Stimulated activated memory B cell treated with anti-CD40 and anti-IgM and Interleukin-4, amounts not matched to agents 10 μg/mL and 1 μg/mL and 100 μg/mL, for 72 hours (primary cell): ENCODE data around the gene HOATZ.

Experiments
- ATAC-seq: fragments of 150-1000 bp; cut with Tn5 transposase; 2 replicates; pipeline ENCODE4 v1.10.0; 2021
- H3K27ac Mint-ChIP-seq: one replicate; pipeline ENCODE4 v1.8.0; 2022; ENCODE audit warnings: mild to moderate bottlenecking, mixed read lengths
- H3K27me3 Mint-ChIP-seq: one replicate; pipeline ENCODE4 v1.8.0; 2022; ENCODE audit warnings: mixed read lengths
- H3K36me3 Mint-ChIP-seq: one replicate; pipeline ENCODE4 v1.8.0; 2022; ENCODE audit warnings: mixed read lengths
- H3K4me1 Mint-ChIP-seq: one replicate; pipeline ENCODE4 v1.8.0; 2022; ENCODE audit warnings: mixed read lengths
- H3K4me3 Mint-ChIP-seq: one replicate; pipeline ENCODE4 v1.8.0; 2022; ENCODE audit warnings: mild to moderate bottlenecking, moderate library complexity, mixed read lengths
- H3K9me3 Mint-ChIP-seq: one replicate; pipeline ENCODE4 v1.8.0; 2022; ENCODE audit warnings: mixed read lengths

HOATZ gene

GRCh38 chr11:111510311-111510710 is 4.3 kb upstream of the HOATZ start:
- Mint-ChIP-seq H3K27me3 (peaks cover 55% of the 10 kb centered on the region), H3K9me3 (peaks cover 3% of the 10 kb centered on the region), H3K36me3 (no peaks in the 10 kb centered on the region), H3K4me3 (no peak overlapping the region), H3K27ac (no peak overlapping the region), H3K4me1 (peaks cover 9% of the 10 kb centered on the region)
- ATAC-seq: no peak

GRCh38 chr11:111512296-111513239 is 2.0 kb upstream of the HOATZ start, which contains the start of gene BTG4:
BTG4 (minus strand) TSS chr11:111512386; CDS start chr11:111498776, 13,610 bp downstream.
- Mint-ChIP-seq H3K36me3 (no peaks in the 10 kb centered on the region), H3K4me3 (peak within 1 kb of the TSS; percentile 67), H3K9me3 (peaks cover 3% of the 10 kb centered on the region), H3K4me1 (peaks cover 9% of the 10 kb centered on the region), H3K27me3 (peaks cover 48% of the 10 kb centered on the region), H3K27ac (no peak within 1 kb of the TSS)
- ATAC-seq: peak; percentile 47

- H3K36me3 Mint-ChIP-seq: no peaks in the 10 kb centered on the region
- no peak overlapping the region for H3K4me3 Mint-ChIP-seq
- ATAC-seq: no peak
- H3K27me3 Mint-ChIP-seq: peaks cover 41% of the 10 kb centered on the region
- peaks cover 9% of the 10 kb centered on the region for H3K4me1 Mint-ChIP-seq
- no peak overlapping the region for H3K27ac Mint-ChIP-seq
- no peaks in the 10 kb centered on the region for H3K9me3 Mint-ChIP-seq
Observed at GRCh38 chr11:111513240-111513605, 1.4 kb upstream of the HOATZ start.

GRCh38 chr11:111515591-111515990 is 1.0 kb downstream of the HOATZ start:
- H3K27ac Mint-ChIP-seq: no peak overlapping the region
- peaks cover 28% of the 10 kb centered on the region for H3K27me3 Mint-ChIP-seq
- H3K36me3 Mint-ChIP-seq: no peaks in the 10 kb centered on the region
- ATAC-seq: no peak
- no peak overlapping the region for H3K4me3 Mint-ChIP-seq
- H3K4me1 Mint-ChIP-seq: peaks cover 9% of the 10 kb centered on the region
- H3K9me3 Mint-ChIP-seq: no peaks in the 10 kb centered on the region

GRCh38 chr11:111518668-111519067 is 4.1 kb downstream of the HOATZ start:
- H3K4me1 Mint-ChIP-seq: peaks cover 9% of the 10 kb centered on the region
- no peak overlapping the region for H3K27ac Mint-ChIP-seq
- no peak for ATAC-seq
- peaks cover under 1% of the 10 kb centered on the region for H3K27me3 Mint-ChIP-seq
- no peaks in the 10 kb centered on the region for H3K9me3 Mint-ChIP-seq
- no peak overlapping the region for H3K4me3 Mint-ChIP-seq
- H3K36me3 Mint-ChIP-seq: no peaks in the 10 kb centered on the region

- Mint-ChIP-seq H3K36me3 (no peaks in the 10 kb centered on the region), H3K4me3 (no peak overlapping the region), H3K9me3 (no peaks in the 10 kb centered on the region), H3K27me3 (peaks cover 8% of the 10 kb centered on the region), H3K4me1 (no peaks in the 10 kb centered on the region), H3K27ac (no peak overlapping the region)
- ATAC-seq: no peak
Observed at GRCh38 chr11:111520560-111520959, 6.0 kb downstream of the HOATZ start.

- Mint-ChIP-seq H3K4me1 (no peaks in the 10 kb centered on the region), H3K27ac (no peak overlapping the region), H3K9me3 (no peaks in the 10 kb centered on the region), H3K36me3 (no peaks in the 10 kb centered on the region), H3K4me3 (no peak overlapping the region), H3K27me3 (peaks cover 8% of the 10 kb centered on the region)
- no peak for ATAC-seq
Observed at GRCh38 chr11:111521135-111521534, 6.6 kb downstream of the HOATZ start.

GRCh38 chr11:111522426-111522825 is 7.8 kb downstream of the HOATZ start:
- H3K27me3 Mint-ChIP-seq: peaks cover 8% of the 10 kb centered on the region
- H3K4me1 Mint-ChIP-seq: no peaks in the 10 kb centered on the region
- H3K4me3 Mint-ChIP-seq: no peak overlapping the region
- H3K9me3 Mint-ChIP-seq: no peaks in the 10 kb centered on the region
- ATAC-seq: no peak
- H3K36me3 Mint-ChIP-seq: no peaks in the 10 kb centered on the region
- no peak overlapping the region for H3K27ac Mint-ChIP-seq

GRCh38 chr11:111523343-111523742 is 8.8 kb downstream of the HOATZ start:
- Mint-ChIP-seq H3K4me3 (no peak overlapping the region), H3K27me3 (peaks cover 8% of the 10 kb centered on the region), H3K27ac (no peak overlapping the region), H3K9me3 (no peaks in the 10 kb centered on the region), H3K4me1 (no peaks in the 10 kb centered on the region), H3K36me3 (no peaks in the 10 kb centered on the region)
- no peak for ATAC-seq

- no peak overlapping the region for H3K27ac Mint-ChIP-seq
- H3K27me3 Mint-ChIP-seq: peaks cover 8% of the 10 kb centered on the region
- no peak overlapping the region for H3K4me3 Mint-ChIP-seq
- no peaks in the 10 kb centered on the region for H3K4me1 Mint-ChIP-seq
- H3K36me3 Mint-ChIP-seq: no peaks in the 10 kb centered on the region
- H3K9me3 Mint-ChIP-seq: no peaks in the 10 kb centered on the region
- no peak for ATAC-seq
Observed at GRCh38 chr11:111524056-111524455, 9.5 kb downstream of the HOATZ start.

GRCh38 chr11:111525456-111525855 is 10.9 kb downstream of the HOATZ start:
- ATAC-seq: no peak
- Mint-ChIP-seq H3K27me3 (peaks cover 8% of the 10 kb centered on the region), H3K4me3 (no peak overlapping the region), H3K36me3 (no peaks in the 10 kb centered on the region), H3K4me1 (no peaks in the 10 kb centered on the region), H3K27ac (no peak overlapping the region), H3K9me3 (no peaks in the 10 kb centered on the region)

- peaks cover 8% of the 10 kb centered on the region for H3K27me3 Mint-ChIP-seq
- H3K36me3 Mint-ChIP-seq: no peaks in the 10 kb centered on the region
- no peak for ATAC-seq
- H3K4me3 Mint-ChIP-seq: no peak overlapping the region
- no peaks in the 10 kb centered on the region for H3K9me3 Mint-ChIP-seq
- no peaks in the 10 kb centered on the region for H3K4me1 Mint-ChIP-seq
- no peak overlapping the region for H3K27ac Mint-ChIP-seq
Observed at GRCh38 chr11:111526501-111526900, 11.9 kb downstream of the HOATZ start.

- peaks cover 5% of the 10 kb centered on the region for H3K4me1 Mint-ChIP-seq
- no peaks in the 10 kb centered on the region for H3K9me3 Mint-ChIP-seq
- peaks cover 13% of the 10 kb centered on the region for H3K27me3 Mint-ChIP-seq
- no peak overlapping the region for H3K4me3 Mint-ChIP-seq
- H3K27ac Mint-ChIP-seq: no peak overlapping the region
- ATAC-seq: no peak
- no peaks in the 10 kb centered on the region for H3K36me3 Mint-ChIP-seq
Observed at GRCh38 chr11:111527279-111527678, 12.7 kb downstream of the HOATZ start.

- H3K36me3 Mint-ChIP-seq: no peaks in the 10 kb centered on the region
- no peak for ATAC-seq
- no peak overlapping the region for H3K27ac Mint-ChIP-seq
- H3K4me1 Mint-ChIP-seq: peaks cover 5% of the 10 kb centered on the region
- no peaks in the 10 kb centered on the region for H3K9me3 Mint-ChIP-seq
- H3K27me3 Mint-ChIP-seq: peaks cover 16% of the 10 kb centered on the region
- H3K4me3 Mint-ChIP-seq: no peak overlapping the region
Observed at GRCh38 chr11:111528557-111528956, 14.0 kb downstream of the HOATZ start.

- no peaks in the 10 kb centered on the region for H3K9me3 Mint-ChIP-seq
- H3K27ac Mint-ChIP-seq: no peak overlapping the region
- H3K4me1 Mint-ChIP-seq: peaks cover 5% of the 10 kb centered on the region
Observed at GRCh38 chr11:111530091-111530490, 15.5 kb downstream of the HOATZ start.

GRCh38 chr11:111531136-111531535 is 16.6 kb downstream of the HOATZ start:
- H3K36me3 Mint-ChIP-seq: no peaks in the 10 kb centered on the region
- no peak for ATAC-seq
- no peak overlapping the region for H3K4me3 Mint-ChIP-seq
- no peak overlapping the region for H3K27ac Mint-ChIP-seq
- H3K4me1 Mint-ChIP-seq: peaks cover 5% of the 10 kb centered on the region
- H3K27me3 Mint-ChIP-seq: peaks cover 21% of the 10 kb centered on the region
- no peaks in the 10 kb centered on the region for H3K9me3 Mint-ChIP-seq

More at GRCh38 chr11:111530091-111530490, 15.5 kb downstream of the HOATZ start:
- H3K27me3 Mint-ChIP-seq: peaks cover 11% of the 10 kb centered on the region
- H3K36me3 Mint-ChIP-seq: no peaks in the 10 kb centered on the region
- no peak for ATAC-seq
- no peak overlapping the region for H3K4me3 Mint-ChIP-seq
